Endothelial cell of umbilical vein (primary cell): ENCODE results near the gene CFAP77. TPM values are rescaled to one million over a fixed set of nuclear protein-coding genes. Genes with fewer than 3 reads are reported as not detected.

Source experiments
- BruUV-seq: library from RNA; stranded (reverse); fragments of 400-500 nt; replicated peaks from 2 replicates; lab custom pipeline; 2021; lab: Mats Ljungman, UMichigan
- CTCF ChIA-PET: fragments of 300-600, 350-600 bp; sonication (Branson Sonifier 250); formaldehyde crosslinking; loops from one replicate; lab custom pipeline; 2021; ENCODE audit warnings: antibody characterized with exemption, inconsistent platforms; lab: Charles Lee
- POLR2A ChIA-PET: fragments of 300-600, 350-600 bp; sonication (Branson Sonifier 250); formaldehyde crosslinking; loops from one replicate; lab custom pipeline; 2021; ENCODE audit warnings: antibody characterized with exemption, inconsistent platforms; lab: Charles Lee
- DNase-seq: peaks from one replicate; pipeline ENCODE4 v3.0.0-alpha.2; 2011; ENCODE audit warnings: low read depth, low spot score
- FAIRE-seq: peaks from 2 replicates; lab custom pipeline; 2011; peaks lifted over from hg19 to GRCh38; lab: Jason Lieb, UNC
- H2AFZ ChIP-seq: 2 replicates; pipeline ENCODE4 v1.6.0; 2012; ENCODE audit warnings: low read depth, low read length, control low read depth, inconsistent platforms
- H3K27ac ChIP-seq: 2 replicates; pipeline ENCODE4 v1.5.1; 2011; ENCODE audit warnings: low read depth, mild to moderate bottlenecking, control low read depth, low read length, moderate library complexity; ENCODE audit not compliant: insufficient read depth
- H3K27me3 ChIP-seq, 2 experiments: 2 replicates each; pipeline versions ENCODE4 v1.6.0 to v1.6.1; 2011; ENCODE audit warnings: low read length in 2 of 2, mixed read lengths in 1 of 2; ENCODE audit not compliant: control insufficient read depth in 2 of 2, insufficient read depth in 2 of 2
- H3K36me3 ChIP-seq, 2 experiments: 2 replicates in 1 of 2; 3 replicates in 1 of 2; pipeline ENCODE4 v1.5.1; 2011; ENCODE audit warnings: low read length in 2 of 2, mild to moderate bottlenecking in 1 of 2, moderate library complexity in 1 of 2; ENCODE audit not compliant: control insufficient read depth in 2 of 2, insufficient read depth in 2 of 2; ENCODE audit errors: extremely low read depth in 1 of 2
- H3K4me1 ChIP-seq: 3 replicates; pipeline ENCODE4 v1.5.1; 2011; ENCODE audit warnings: mild to moderate bottlenecking, low read length; ENCODE audit not compliant: control insufficient read depth, insufficient read depth; ENCODE audit errors: extremely low read depth
- H3K4me2 ChIP-seq: 2 replicates; pipeline ENCODE4 v1.6.1; 2011; ENCODE audit warnings: low read length, control low read depth, mixed read lengths; ENCODE audit not compliant: insufficient read depth
- H3K4me3 ChIP-seq, 3 experiments: fragments of 200-600 bp in 1 of 3; sonication (generic), shearing (Covaris generic) in 1 of 3; replicated peaks in 1 of 3; 2 replicates each; pipeline ENCODE4 v1.5.1; 2011 to 2016; ENCODE audit warnings: control low read depth in 3 of 3, low read length in 3 of 3, mild to moderate bottlenecking in 2 of 3, inconsistent platforms in 1 of 3, low read depth in 1 of 3, moderate library complexity in 1 of 3; ENCODE audit not compliant: insufficient read depth in 1 of 3
- H3K79me2 ChIP-seq: 2 replicates; pipeline ENCODE4 v1.6.0; 2012; ENCODE audit warnings: low read length, inconsistent platforms; ENCODE audit not compliant: control insufficient read depth, insufficient read depth
- H3K9ac ChIP-seq: replicated peaks from 2 replicates; pipeline ENCODE3; 2011; ENCODE audit warnings: low read length, control low read depth; ENCODE audit not compliant: insufficient read depth; ENCODE audit errors: extremely low read depth
- H3K9me1 ChIP-seq: replicated peaks from 3 replicates; pipeline ENCODE4 v1.6.0; 2011; ENCODE audit warnings: mild to moderate bottlenecking, low read length; ENCODE audit not compliant: control insufficient read depth, insufficient read depth; ENCODE audit errors: extremely low read depth
- H3K9me3 ChIP-seq: replicated peaks from 2 replicates; pipeline ENCODE4 v1.5.1; 2012; ENCODE audit warnings: low read length, inconsistent platforms; ENCODE audit not compliant: control insufficient read depth, insufficient read depth
- H4K20me1 ChIP-seq: replicated peaks from 2 replicates; pipeline ENCODE3; 2011; ENCODE audit warnings: mild to moderate bottlenecking, low read length; ENCODE audit not compliant: control insufficient read depth, insufficient read depth; ENCODE audit errors: extremely low read depth
- CTCF ChIP-seq, 2 donors: IDR thresholded peaks; 1 replicate in 1 of 2; 2 replicates in 1 of 2; pipeline ENCODE4 v1.5.1; 2011; ENCODE audit warnings: low read length in 2 of 2, mild to moderate bottlenecking in 2 of 2, moderate library complexity in 2 of 2, control low read depth in 1 of 2, inconsistent platforms in 1 of 2, low read depth in 1 of 2; ENCODE audit not compliant: insufficient read depth in 1 of 2; ENCODE audit errors: extremely low read depth in 1 of 2
- EZH2 ChIP-seq: IDR thresholded peaks from 2 replicates; pipeline ENCODE4 v1.6.1; 2012; ENCODE audit warnings: borderline replicate concordance, low read depth, mild to moderate bottlenecking, moderate library complexity, low read length, inconsistent platforms; ENCODE audit not compliant: severe bottlenecking
- FOS ChIP-seq: IDR thresholded peaks from 2 replicates; pipeline ENCODE4 v1.6.1; 2011; ENCODE audit warnings: mild to moderate bottlenecking, low read length, moderate library complexity, borderline replicate concordance; ENCODE audit not compliant: insufficient read depth
- GATA2 ChIP-seq: IDR thresholded peaks from 2 replicates; pipeline ENCODE4 v1.7.0; 2011; ENCODE audit warnings: low read depth, mild to moderate bottlenecking, moderate library complexity, mixed read lengths, low read length; ENCODE audit not compliant: insufficient read length, insufficient read depth
- JUN ChIP-seq: IDR thresholded peaks from 2 replicates; pipeline ENCODE4 v1.6.1; 2011; ENCODE audit warnings: borderline replicate concordance, low read depth; ENCODE audit not compliant: insufficient read length, insufficient read depth
- MYC ChIP-seq: IDR thresholded peaks from one replicate; pipeline ENCODE4 v1.6.1; 2011; ENCODE audit warnings: mild to moderate bottlenecking, low read depth, low read length
- POLR2AphosphoS5 ChIP-seq: IDR thresholded peaks from 2 replicates; pipeline ENCODE4 v1.6.1; 2012; ENCODE audit warnings: low read depth, mild to moderate bottlenecking, control low read depth, low read length, moderate library complexity; ENCODE audit not compliant: insufficient read depth
- dilution Hi-C: fragments of 300-500 bp; cut with MboI; formaldehyde crosslinking; loops from one replicate; pipeline ENCODE4 v1.15.0; 2019; ENCODE audit warnings: low sequenced_read_pairs; ENCODE audit not compliant: extremely low pct_ligation_motif_present
- intact Hi-C: fragments of 100-400 bp; cut with micrococcal nuclease; formaldehyde crosslinking; loops from one replicate; pipeline ENCODE4 v1.10.0; 2022
- polyA plus RNA-seq, 4 experiments: library from polyadenylated mRNA; depleted of rRNA in 3 of 4; stranded (reverse) in 3 of 4; unstranded in 1 of 4; fragments of >200 nt; gene quantifications; 2 replicates each; pipeline versions ENCODE4 v1.2.1 to v1.2.3, GENCODE V29; 2011 to 2012; ENCODE audit warnings: missing spikeins in 1 of 4
- total RNA-seq: library from RNA; stranded (reverse); gene quantifications from 2 replicates; pipeline ENCODE4 v1.2.3, GENCODE V29; 2021

CFAP77 gene
- total and polyA plus RNA-seq, 2 donors (not counting 3 experiments of a cell fraction or from before 2014, with no cell fraction given), result not detected

GRCh38 chr9:132411091-132411508 is 1.1 kb downstream of the CFAP77 start:
- no peak for FAIRE-seq
- Histone ChIP-seq H3K4me3 (no peak overlapping the region), H3K4me2 (peak overlapping the region; percentile 14), H3K9me3 (no peaks in the 10 kb centered on the region), H3K27me3 (peaks cover 27 to 46% of the 10 kb centered on the region in 2 experiments), H3K9ac (no peak overlapping the region), H3K79me2 (peaks cover under 1% of the 10 kb centered on the region), H3K4me1 (peaks cover 8% of the 10 kb centered on the region), H3K27ac (no peak overlapping the region), H4K20me1 (no peaks in the 10 kb centered on the region), H3K36me3 (no peaks in the 10 kb centered on the region), H3K9me1 (no peaks in the 10 kb centered on the region), H2AFZ (no peak overlapping the region)
- intact Hi-C loops (loop anchor here (1.0 to 5.0 kb wide), 3 partner anchors 240 to 389 kb away; partner anchors contain the start of gene GTF3C4), dilution Hi-C loops (no loop called here)
- no TSS peak for BruUV-seq
- peak; percentile 32 for DNase-seq
- TF ChIP-seq CTCF (IDR thresholded peaks at IDR 0.05; ENCODE audit: extremely low read depth in 1 of 2, insufficient read depth in 1 of 2, low read depth in 1 of 2, low read length in 2 of 2) (peak; percentile 48 to 62), GATA2 (no peak)
- POLR2A ChIA-PET, result no interaction called here
- CTCF ChIA-PET, result interaction anchor here (1.4 to 1.9 kb wide), 3 partner anchors 163 to 491 kb away, joined by 3 to 11 read pairs (median 5); no protein-coding TSS in a partner anchor

- dilution Hi-C loops, result no loop called here
- H3K9ac ChIP-seq, result no peak overlapping the region
- ChIA-PET CTCF (interaction anchor here (0.6 to 2.2 kb wide), 13 partner anchors 10 to 490 kb away, joined by 3 to 32 read pairs (median 4); no protein-coding TSS in a partner anchor), POLR2A (no interaction called here)
- intact Hi-C loops, result loop anchor here (1.0 to 5.0 kb wide), 3 partner anchors 95 to 260 kb away; partner anchors contain the start of gene GTF3C4
- peaks cover 29 to 46% of the 10 kb centered on the region in 2 experiments for H3K27me3 ChIP-seq
- FAIRE-seq (peak; percentile 48), DNase-seq (peak; percentile 14)
- H3K9me1 ChIP-seq, result no peaks in the 10 kb centered on the region
- no peak overlapping the region for H3K4me3 ChIP-seq
- peaks cover 8% of the 10 kb centered on the region for H3K4me1 ChIP-seq
- no peaks in the 10 kb centered on the region for H3K79me2 ChIP-seq
- H3K36me3 ChIP-seq, result no peaks in the 10 kb centered on the region
- no peak overlapping the region for H3K4me2 ChIP-seq
- BruUV-seq, result no TSS peak
- no peak overlapping the region for H2AFZ ChIP-seq
- no peaks in the 10 kb centered on the region for H3K9me3 ChIP-seq
- H3K27ac ChIP-seq, result no peak overlapping the region
- no peaks in the 10 kb centered on the region for H4K20me1 ChIP-seq
- peak; percentile 55 to 61 for TF ChIP-seq CTCF (IDR thresholded peaks at IDR 0.05; ENCODE audit: extremely low read depth in 1 of 2, insufficient read depth in 1 of 2, low read depth in 1 of 2, low read length in 2 of 2)
- no peak for TF ChIP-seq EZH2
- TF ChIP-seq POLR2AphosphoS5, result no peak
- no peak for TF ChIP-seq MYC
- no peak for TF ChIP-seq GATA2
- no peak for TF ChIP-seq FOS
- no peak for TF ChIP-seq JUN
These were observed 2.1 kb downstream of the CFAP77 start for GRCh38 chr9:132412089-132412488.
